Lower leg skin (tissue), 4 donors: ENCODE results near the gene PEAK1. TPM values are rescaled to one million over a fixed set of nuclear protein-coding genes. Genes with fewer than 3 reads are reported as not detected.
"Not testable (repeated sequence)": the region's sequence is repeated elsewhere in the genome, so short reads cannot be mapped to it uniquely, and the experiment has no call there.

Source experiments
- DNase-seq, 2 donors: peaks; one replicate each; pipeline ENCODE4 v3.0.0-alpha.2; 2019; ENCODE audit warnings: low spot score in 2 of 2
- H3K4me3 ChIP-seq: fragments of 200-600 bp; sonication (generic); 2 replicates; pipeline ENCODE4 v1.5.1; 2017; ENCODE audit warnings: mild to moderate bottlenecking, low read depth; ENCODE audit not compliant: poor library complexity, severe bottlenecking
- POLR2A ChIP-seq, 2 donors: fragments of 450-650 bp; IDR thresholded peaks; one replicate each; pipeline ENCODE4 v1.6.1; 2016 to 2017; ENCODE audit warnings: antibody characterized with exemption in 2 of 2, mild to moderate bottlenecking in 1 of 2, moderate library complexity in 1 of 2
- WGBS, 2 donors: methylation state at CpG; one replicate each; pipeline ENCODE4 v1.1.5; 2018; 5-methylcytosine and 5-hydroxymethylcytosine counted together
- intact Hi-C: fragments of 100-400 bp; cut with DNase I; formaldehyde crosslinking; loops from one replicate; pipeline ENCODE4 v1.15.0; 2023; ENCODE audit warnings: low total_unique reads
- total RNA-seq, 4 donors: library from RNA; depleted of rRNA; stranded (reverse); fragments of >200 nt; gene quantifications; one replicate each; pipeline ENCODE4 v1.1.0, GENCODE V29; 2016
- TF ChIP-seq, protein P1 (sequence below), 3 donors: fragments of 450-650 bp; IDR thresholded peaks; one replicate each; pipeline ENCODE4 v1.5.1; 2016; ENCODE audit warnings: antibody characterized with exemption in 3 of 3, mild to moderate bottlenecking in 3 of 3, moderate library complexity in 2 of 3

The PEAK1 gene
- total RNA-seq, 4 donors from 2014 or later, result 23.4 to 38.2 (median 31.0) TPM

DNA sequence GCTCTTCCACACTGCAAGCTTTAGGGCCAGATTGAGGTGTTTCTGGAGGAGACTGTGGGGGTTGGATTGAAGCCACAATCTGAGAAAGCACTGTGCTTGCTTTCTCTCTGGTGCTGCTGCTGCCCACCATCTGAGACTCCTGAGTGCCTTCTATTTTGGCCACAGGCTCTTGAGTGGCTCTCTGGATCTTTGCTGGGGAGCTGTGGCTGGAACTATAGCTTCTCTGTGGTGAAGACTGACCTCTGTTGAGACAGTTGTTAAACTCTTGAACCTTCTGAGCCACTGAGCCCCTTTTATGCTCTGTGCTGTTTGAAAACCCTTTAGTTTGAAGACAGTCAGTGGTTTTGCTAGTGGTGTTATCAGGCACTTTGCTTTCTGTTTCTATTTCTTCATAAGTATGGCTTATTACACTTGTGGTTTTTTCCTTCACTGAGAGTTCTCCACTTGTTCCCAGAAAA is 240.3 kb downstream of the PEAK1 start:
- TF ChIP-seq POLR2A (IDR thresholded peaks at IDR 0.05), result no peak
- TF ChIP-seq, protein P1, sequence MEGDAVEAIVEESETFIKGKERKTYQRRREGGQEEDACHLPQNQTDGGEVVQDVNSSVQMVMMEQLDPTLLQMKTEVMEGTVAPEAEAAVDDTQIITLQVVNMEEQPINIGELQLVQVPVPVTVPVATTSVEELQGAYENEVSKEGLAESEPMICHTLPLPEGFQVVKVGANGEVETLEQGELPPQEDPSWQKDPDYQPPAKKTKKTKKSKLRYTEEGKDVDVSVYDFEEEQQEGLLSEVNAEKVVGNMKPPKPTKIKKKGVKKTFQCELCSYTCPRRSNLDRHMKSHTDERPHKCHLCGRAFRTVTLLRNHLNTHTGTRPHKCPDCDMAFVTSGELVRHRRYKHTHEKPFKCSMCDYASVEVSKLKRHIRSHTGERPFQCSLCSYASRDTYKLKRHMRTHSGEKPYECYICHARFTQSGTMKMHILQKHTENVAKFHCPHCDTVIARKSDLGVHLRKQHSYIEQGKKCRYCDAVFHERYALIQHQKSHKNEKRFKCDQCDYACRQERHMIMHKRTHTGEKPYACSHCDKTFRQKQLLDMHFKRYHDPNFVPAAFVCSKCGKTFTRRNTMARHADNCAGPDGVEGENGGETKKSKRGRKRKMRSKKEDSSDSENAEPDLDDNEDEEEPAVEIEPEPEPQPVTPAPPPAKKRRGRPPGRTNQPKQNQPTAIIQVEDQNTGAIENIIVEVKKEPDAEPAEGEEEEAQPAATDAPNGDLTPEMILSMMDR (IDR thresholded peaks at IDR 0.05), result no peak
- intact Hi-C loops, result no loop called here
- no peak for DNase-seq
- H3K4me3 ChIP-seq, result no peak overlapping the region

DNA sequence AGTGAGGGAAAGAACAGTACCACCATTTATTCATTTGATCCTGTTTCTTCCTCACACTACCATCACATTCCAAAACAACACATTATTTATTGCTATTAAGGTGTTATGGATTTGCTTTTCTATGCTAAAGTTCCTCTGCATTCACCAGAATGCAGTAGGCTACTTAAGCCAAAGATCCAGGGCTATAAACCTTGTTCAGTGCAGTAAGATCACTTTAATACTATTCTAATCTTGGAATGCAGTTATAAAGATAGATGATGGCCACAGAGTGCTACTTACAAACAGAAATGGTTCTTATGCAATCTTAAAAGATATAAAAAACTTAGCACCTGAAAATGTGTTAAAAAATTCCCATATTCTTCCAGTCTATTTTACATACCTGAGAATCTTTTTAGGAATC is 241.5 kb downstream of the PEAK1 start:
- TF ChIP-seq, protein P1 (IDR thresholded peaks at IDR 0.05), result no peak
- no peak for TF ChIP-seq POLR2A (IDR thresholded peaks at IDR 0.05)

DNA sequence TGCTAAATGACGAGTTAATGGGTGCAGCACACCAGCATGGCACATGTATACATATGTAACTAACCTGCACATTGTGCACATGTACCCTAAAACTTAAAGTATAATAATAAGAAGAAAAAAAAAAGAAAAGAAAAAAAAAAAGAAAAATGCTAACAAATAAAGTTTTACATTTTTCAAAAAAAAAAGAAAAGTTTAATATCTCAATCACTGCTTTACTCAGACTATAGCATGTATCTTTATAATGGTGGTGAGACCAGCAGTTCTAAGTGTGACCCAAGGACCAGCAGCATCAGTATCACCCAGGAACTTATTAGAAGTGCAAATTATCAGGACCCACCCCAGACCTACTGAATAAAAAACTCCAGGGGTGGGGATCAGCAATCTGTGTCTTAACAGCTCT is 243.8 kb downstream of the PEAK1 start:
- H3K4me3 ChIP-seq, intact Hi-C loops, DNase-seq: not testable (repeated sequence)
- 93 to 100% methylated on average over 1 of the region's 1 CpG for WGBS, 2 donors

More for the DNA sequence above, 241.5 kb downstream of the PEAK1 start:
- DNase-seq, result no peak
- H3K4me3 ChIP-seq, result no peak overlapping the region
- intact Hi-C loops, result no loop called here

DNA sequence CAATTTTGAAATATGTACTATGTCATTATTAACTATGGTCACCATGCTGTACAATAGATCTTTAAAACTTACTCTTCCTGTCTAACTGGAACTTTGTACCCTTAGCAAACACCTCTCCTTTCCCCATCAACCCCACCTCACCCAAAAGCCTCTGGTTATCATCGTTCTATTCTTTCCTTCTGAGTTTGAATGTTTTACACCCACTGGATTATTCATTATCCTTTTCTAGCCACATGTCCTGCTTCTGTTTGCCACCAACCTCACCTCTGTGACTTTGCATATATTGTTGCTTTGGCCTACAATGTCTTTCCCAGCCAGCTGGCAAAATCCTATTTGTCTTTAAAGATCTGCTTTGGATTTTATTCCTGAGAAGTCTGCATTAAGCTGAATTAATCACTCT is 246.4 kb downstream of the PEAK1 start:
- intact Hi-C loops, result no loop called here
- H3K4me3 ChIP-seq, result no peak overlapping the region
- DNase-seq, result no peak
- WGBS, 2 donors, result 74 to 79% methylated on average over 1 of the region's 1 CpG
- TF ChIP-seq POLR2A (IDR thresholded peaks at IDR 0.05), result no peak
- TF ChIP-seq, protein P1 (IDR thresholded peaks at IDR 0.05), result no peak

DNA sequence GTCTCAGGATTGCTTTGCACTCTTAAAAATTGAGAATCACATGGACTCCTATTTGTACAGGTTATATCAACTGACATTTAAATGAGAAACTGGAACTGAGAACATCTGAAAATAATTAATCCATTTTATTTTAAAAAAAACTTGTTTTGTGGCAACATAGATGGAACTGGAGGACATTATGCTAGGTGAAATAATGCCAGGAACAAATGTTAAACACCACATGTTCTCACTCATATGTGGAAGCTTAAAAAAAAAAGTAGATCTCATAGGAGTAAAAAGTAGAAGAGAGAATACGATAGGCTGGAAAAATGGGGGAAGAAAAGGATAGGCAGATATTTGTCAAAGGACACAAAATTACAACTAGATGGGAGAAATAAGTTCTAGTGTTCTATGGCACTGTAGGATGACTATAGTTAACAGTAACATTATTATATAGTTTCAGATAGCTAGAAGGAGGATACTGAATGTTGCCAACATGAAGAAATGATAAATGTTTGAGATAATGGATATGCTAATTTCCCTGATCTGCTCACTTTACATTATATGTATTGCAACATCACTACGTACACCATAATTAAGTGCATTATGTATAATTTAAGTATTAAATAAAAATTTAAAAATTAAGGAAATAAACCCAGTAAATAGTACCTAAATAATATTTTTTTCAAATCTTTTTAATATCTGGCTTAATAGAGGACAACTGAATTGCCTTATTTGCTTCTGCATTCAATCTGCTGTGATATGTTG is 248.5 kb downstream of the PEAK1 start:
- DNase-seq, result no peak
- H3K4me3 ChIP-seq, result no peak overlapping the region
- TF ChIP-seq, protein P1 (IDR thresholded peaks at IDR 0.05), result no peak
- no peak for TF ChIP-seq POLR2A (IDR thresholded peaks at IDR 0.05)
- intact Hi-C loops, result no loop called here
- 66 to 74% methylated on average over 2 of the region's 2 CpGs for WGBS, 2 donors

DNA sequence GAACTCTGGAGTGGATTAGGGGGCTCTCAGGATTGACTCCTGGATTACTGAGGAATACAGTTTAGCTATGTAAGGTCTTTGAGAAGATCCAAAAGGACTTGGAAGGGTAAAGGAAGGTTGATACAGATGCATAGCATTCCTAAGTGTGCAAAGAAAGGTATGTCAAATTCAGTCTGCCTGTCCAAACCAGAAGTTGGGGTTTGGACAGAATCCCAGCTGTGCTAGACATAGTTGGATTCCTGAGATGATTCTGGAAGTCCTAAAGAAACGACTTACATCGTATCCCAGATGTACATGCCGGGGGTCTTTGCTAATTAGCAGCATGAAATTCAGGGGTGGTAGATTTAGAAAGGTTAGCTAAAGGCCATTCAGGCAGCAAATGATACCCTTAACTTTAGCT is 251.3 kb downstream of the PEAK1 start:
- intact Hi-C loops, result no loop called here
- no peak for DNase-seq
- no peak for TF ChIP-seq POLR2A (IDR thresholded peaks at IDR 0.05)
- TF ChIP-seq, protein P1 (IDR thresholded peaks at IDR 0.05), result no peak
- WGBS, 2 donors, result 49 to 53% methylated on average over 3 of the region's 3 CpGs
- H3K4me3 ChIP-seq, result no peak overlapping the region
